ENCODE measurements around the gene SCIN.

The SCIN gene

GRCh38 chr7:12570168-12570533, 369 bp upstream of the SCIN start:
- Histone ChIP-seq H3K9me3 (ENCODE audit: control insufficient read depth, insufficient read depth, low read length) (no peaks in the 10 kb centered on the region), H3K27me3 (ENCODE audit: control insufficient read depth, insufficient read depth, low read length) (peaks cover 46% of the 10 kb centered on the region), H3K36me3 (ENCODE audit: control insufficient read depth, insufficient read depth, low read length) (no peaks in the 10 kb centered on the region), H3K9ac (ENCODE audit: low read depth, low read length) (no peak overlapping the region), H3K4me3 (ENCODE audit: low read depth, low read length) (peak overlapping the region; percentile 33), H3K4me1 (ENCODE audit: control insufficient read depth, insufficient read depth, low read length) (peaks cover 6% of the 10 kb centered on the region)

GRCh38 chr7:12571691-12572090, 1.2 kb downstream of the SCIN start:
- no peak overlapping the region for H3K4me3 ChIP-seq (ENCODE audit: low read depth, low read length)
- H3K9ac ChIP-seq (ENCODE audit: low read depth, low read length): no peak overlapping the region
- peaks cover 46% of the 10 kb centered on the region for H3K27me3 ChIP-seq (ENCODE audit: control insufficient read depth, insufficient read depth, low read length)
- no peaks in the 10 kb centered on the region for H3K36me3 ChIP-seq (ENCODE audit: control insufficient read depth, insufficient read depth, low read length)
- no peaks in the 10 kb centered on the region for H3K9me3 ChIP-seq (ENCODE audit: control insufficient read depth, insufficient read depth, low read length)
- peaks cover 6% of the 10 kb centered on the region for H3K4me1 ChIP-seq (ENCODE audit: control insufficient read depth, insufficient read depth, low read length)

DNA sequence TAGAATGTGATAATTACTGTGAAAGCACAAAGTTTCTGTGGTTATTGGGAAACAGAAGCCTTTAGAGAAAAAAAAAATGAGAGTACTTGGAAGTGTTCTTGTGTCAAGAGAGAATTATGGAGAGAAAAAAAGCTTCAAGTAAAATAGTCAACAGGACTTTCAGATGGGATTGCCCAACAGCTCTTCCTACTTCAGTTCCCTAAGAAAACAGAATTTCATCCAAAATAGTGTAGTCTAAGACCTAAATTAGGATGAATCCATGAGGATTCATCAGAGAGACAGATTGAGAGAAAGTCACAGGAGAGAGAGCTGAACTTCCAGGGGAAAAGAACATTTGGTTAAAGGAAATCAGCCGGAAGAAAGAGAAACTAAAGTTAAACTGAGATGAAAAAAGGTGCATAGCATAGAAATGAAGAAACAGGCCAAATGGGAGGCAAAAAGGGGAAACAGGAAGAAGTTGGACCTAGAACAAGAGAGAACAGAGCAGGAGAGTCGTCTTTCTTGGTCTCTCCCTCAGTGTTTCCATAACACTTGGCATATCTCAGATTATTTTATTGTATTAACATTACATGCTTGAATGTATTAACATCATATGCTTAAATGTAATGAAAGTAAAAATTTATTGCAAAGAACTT, 2.5 kb downstream of the SCIN start:
- Histone ChIP-seq H3K4me3 (ENCODE audit: low read depth, low read length) (no peak overlapping the region), H3K4me1 (ENCODE audit: control insufficient read depth, insufficient read depth, low read length) (peaks cover 6% of the 10 kb centered on the region), H3K9ac (ENCODE audit: low read depth, low read length) (no peak overlapping the region), H3K27me3 (ENCODE audit: control insufficient read depth, insufficient read depth, low read length) (peaks cover 46% of the 10 kb centered on the region), H3K36me3 (ENCODE audit: control insufficient read depth, insufficient read depth, low read length) (no peaks in the 10 kb centered on the region), H3K9me3 (ENCODE audit: control insufficient read depth, insufficient read depth, low read length) (no peaks in the 10 kb centered on the region)

- Histone ChIP-seq H3K9me3 (ENCODE audit: control insufficient read depth, insufficient read depth, low read length) (no peaks in the 10 kb centered on the region), H3K4me1 (ENCODE audit: control insufficient read depth, insufficient read depth, low read length) (peaks cover 6% of the 10 kb centered on the region), H3K4me3 (ENCODE audit: low read depth, low read length) (no peak overlapping the region), H3K27me3 (ENCODE audit: control insufficient read depth, insufficient read depth, low read length) (peaks cover 43% of the 10 kb centered on the region), H3K9ac (ENCODE audit: low read depth, low read length) (no peak overlapping the region), H3K36me3 (ENCODE audit: control insufficient read depth, insufficient read depth, low read length) (no peaks in the 10 kb centered on the region)
These were observed 3.4 kb downstream of the SCIN start for GRCh38 chr7:12573885-12574284.

DNA sequence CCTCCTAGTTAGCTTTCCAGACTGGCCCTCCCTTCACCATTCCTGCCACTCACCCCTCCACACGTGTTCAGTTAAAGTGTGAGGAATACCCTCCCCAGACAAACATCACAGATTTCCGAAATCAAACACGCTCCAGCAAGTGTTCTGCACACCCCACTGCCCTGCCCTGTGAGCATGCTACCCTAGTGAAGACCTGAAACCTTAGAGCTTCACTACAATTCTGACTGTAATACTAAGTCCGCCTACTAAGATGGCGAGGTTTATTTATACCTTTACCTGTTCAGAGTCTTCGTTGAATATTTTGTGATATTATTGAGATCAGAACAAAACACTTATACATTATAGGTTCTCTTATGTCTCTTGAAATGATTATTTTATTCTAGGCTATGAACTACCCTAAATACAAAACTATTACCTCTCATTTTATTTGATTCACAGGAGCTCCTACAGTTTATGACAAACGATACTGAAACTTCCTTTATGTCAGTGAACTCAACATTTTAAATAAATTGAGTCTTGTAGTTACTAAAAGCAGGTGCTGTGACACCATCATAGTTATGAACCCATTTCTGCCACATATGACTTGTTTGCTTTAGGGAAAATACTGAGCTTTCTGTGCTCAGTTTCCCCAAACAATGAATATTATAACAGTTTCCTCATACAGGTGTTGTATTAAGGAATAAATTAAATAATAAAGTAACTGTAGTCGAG, 8.6 kb downstream of the SCIN start:
- no peaks in the 10 kb centered on the region for H3K9me3 ChIP-seq (ENCODE audit: control insufficient read depth, insufficient read depth, low read length)
- H3K36me3 ChIP-seq (ENCODE audit: control insufficient read depth, insufficient read depth, low read length): no peaks in the 10 kb centered on the region
- no peaks in the 10 kb centered on the region for H3K27me3 ChIP-seq (ENCODE audit: control insufficient read depth, insufficient read depth, low read length)
- no peaks in the 10 kb centered on the region for H3K4me1 ChIP-seq (ENCODE audit: control insufficient read depth, insufficient read depth, low read length)
- H3K4me3 ChIP-seq (ENCODE audit: low read depth, low read length): no peak overlapping the region
- no peak overlapping the region for H3K9ac ChIP-seq (ENCODE audit: low read depth, low read length)

- H3K9me3 ChIP-seq (ENCODE audit: control insufficient read depth, insufficient read depth, low read length): no peaks in the 10 kb centered on the region
- H3K9ac ChIP-seq (ENCODE audit: low read depth, low read length): no peak overlapping the region
- H3K4me1 ChIP-seq (ENCODE audit: control insufficient read depth, insufficient read depth, low read length): no peaks in the 10 kb centered on the region
- H3K27me3 ChIP-seq (ENCODE audit: control insufficient read depth, insufficient read depth, low read length): no peaks in the 10 kb centered on the region
- H3K36me3 ChIP-seq (ENCODE audit: control insufficient read depth, insufficient read depth, low read length): no peaks in the 10 kb centered on the region
- no peak overlapping the region for H3K4me3 ChIP-seq (ENCODE audit: low read depth, low read length)
These were observed 11.4 kb downstream of the SCIN start for GRCh38 chr7:12581897-12582296.

- no peak overlapping the region for H3K4me3 ChIP-seq (ENCODE audit: low read depth, low read length)
- no peaks in the 10 kb centered on the region for H3K4me1 ChIP-seq (ENCODE audit: control insufficient read depth, insufficient read depth, low read length)
- no peak overlapping the region for H3K9ac ChIP-seq (ENCODE audit: low read depth, low read length)
- H3K9me3 ChIP-seq (ENCODE audit: control insufficient read depth, insufficient read depth, low read length): no peaks in the 10 kb centered on the region
- no peaks in the 10 kb centered on the region for H3K27me3 ChIP-seq (ENCODE audit: control insufficient read depth, insufficient read depth, low read length)
- H3K36me3 ChIP-seq (ENCODE audit: control insufficient read depth, insufficient read depth, low read length): no peaks in the 10 kb centered on the region
These were observed 11.8 kb downstream of the SCIN start for GRCh38 chr7:12582362-12582761.

- no peaks in the 10 kb centered on the region for H3K9me3 ChIP-seq (ENCODE audit: control insufficient read depth, insufficient read depth, low read length)
- H3K36me3 ChIP-seq (ENCODE audit: control insufficient read depth, insufficient read depth, low read length): no peaks in the 10 kb centered on the region
- no peaks in the 10 kb centered on the region for H3K27me3 ChIP-seq (ENCODE audit: control insufficient read depth, insufficient read depth, low read length)
- no peak overlapping the region for H3K4me3 ChIP-seq (ENCODE audit: low read depth, low read length)
- H3K9ac ChIP-seq (ENCODE audit: low read depth, low read length): no peak overlapping the region
- H3K4me1 ChIP-seq (ENCODE audit: control insufficient read depth, insufficient read depth, low read length): no peaks in the 10 kb centered on the region
These were observed 12.7 kb downstream of the SCIN start for GRCh38 chr7:12583176-12583575.

DNA sequence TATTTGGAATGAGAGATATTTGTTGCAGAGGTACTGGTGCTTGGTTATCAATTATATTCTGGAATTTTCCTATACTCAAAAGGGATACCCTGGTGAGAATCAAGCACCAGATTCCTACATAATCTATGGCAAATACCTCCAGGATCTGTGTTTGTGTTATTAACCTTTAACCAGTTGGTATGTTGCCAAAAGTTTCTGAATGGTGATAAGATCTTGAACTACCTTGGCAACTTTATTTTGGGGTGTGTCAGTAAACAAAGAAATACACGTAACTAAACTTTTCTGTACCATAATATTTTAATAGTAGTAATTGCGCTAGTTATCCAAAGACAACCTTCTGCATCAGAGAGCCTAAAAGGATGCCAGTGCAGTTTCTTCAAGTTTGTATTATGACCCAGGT, 13.4 kb downstream of the SCIN start:
- Histone ChIP-seq H3K27me3 (ENCODE audit: control insufficient read depth, insufficient read depth, low read length) (no peaks in the 10 kb centered on the region), H3K4me1 (ENCODE audit: control insufficient read depth, insufficient read depth, low read length) (no peaks in the 10 kb centered on the region), H3K36me3 (ENCODE audit: control insufficient read depth, insufficient read depth, low read length) (no peaks in the 10 kb centered on the region), H3K4me3 (ENCODE audit: low read depth, low read length) (no peak overlapping the region), H3K9me3 (ENCODE audit: control insufficient read depth, insufficient read depth, low read length) (no peaks in the 10 kb centered on the region), H3K9ac (ENCODE audit: low read depth, low read length) (no peak overlapping the region)

DNA sequence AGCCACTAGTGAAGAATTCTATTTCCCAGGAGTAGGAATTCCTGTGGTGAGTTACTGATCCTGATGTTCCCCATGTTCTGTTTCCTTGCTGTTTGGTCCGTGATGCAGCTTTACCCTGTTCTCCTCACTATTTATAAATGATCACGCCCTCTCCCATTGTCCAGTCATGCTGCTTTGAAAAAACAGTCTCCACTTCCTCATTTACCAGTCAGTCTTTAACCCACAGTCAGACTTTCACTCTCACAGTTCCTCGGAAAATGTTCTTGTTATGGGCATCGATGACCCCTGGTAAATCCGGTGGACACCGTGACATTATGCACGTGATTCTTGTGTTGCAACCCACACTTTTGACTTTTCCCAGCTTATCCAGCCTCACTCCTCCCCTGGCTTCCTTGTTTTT, 14.4 kb downstream of the SCIN start:
- Histone ChIP-seq H3K9ac (ENCODE audit: low read depth, low read length) (no peak overlapping the region), H3K27me3 (ENCODE audit: control insufficient read depth, insufficient read depth, low read length) (no peaks in the 10 kb centered on the region), H3K36me3 (ENCODE audit: control insufficient read depth, insufficient read depth, low read length) (no peaks in the 10 kb centered on the region), H3K4me1 (ENCODE audit: control insufficient read depth, insufficient read depth, low read length) (no peaks in the 10 kb centered on the region), H3K9me3 (ENCODE audit: control insufficient read depth, insufficient read depth, low read length) (no peaks in the 10 kb centered on the region), H3K4me3 (ENCODE audit: low read depth, low read length) (no peak overlapping the region)

DNA sequence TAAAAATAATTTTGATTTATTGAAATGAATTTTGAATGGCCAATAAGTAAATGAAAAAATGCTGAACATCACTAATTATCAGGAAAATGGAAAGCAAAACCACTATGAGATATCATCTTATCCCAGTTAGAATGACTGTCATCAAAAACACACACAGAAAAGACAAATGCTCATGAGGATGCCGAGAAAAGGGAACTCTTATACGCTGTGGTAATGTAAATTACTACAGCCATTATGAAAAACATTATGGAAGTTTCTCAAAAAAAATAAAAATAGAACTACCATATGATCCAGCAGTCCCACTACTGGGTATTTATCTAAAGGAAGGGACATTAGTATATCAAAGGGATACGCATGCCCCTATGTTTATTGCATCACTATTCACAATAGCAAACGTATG, 15.8 kb downstream of the SCIN start:
- H3K27me3 ChIP-seq (ENCODE audit: control insufficient read depth, insufficient read depth, low read length): no peaks in the 10 kb centered on the region
- no peaks in the 10 kb centered on the region for H3K9me3 ChIP-seq (ENCODE audit: control insufficient read depth, insufficient read depth, low read length)
- no peak overlapping the region for H3K9ac ChIP-seq (ENCODE audit: low read depth, low read length)
- H3K4me3 ChIP-seq (ENCODE audit: low read depth, low read length): no peak overlapping the region
- no peaks in the 10 kb centered on the region for H3K4me1 ChIP-seq (ENCODE audit: control insufficient read depth, insufficient read depth, low read length)
- H3K36me3 ChIP-seq (ENCODE audit: control insufficient read depth, insufficient read depth, low read length): no peaks in the 10 kb centered on the region

DNA sequence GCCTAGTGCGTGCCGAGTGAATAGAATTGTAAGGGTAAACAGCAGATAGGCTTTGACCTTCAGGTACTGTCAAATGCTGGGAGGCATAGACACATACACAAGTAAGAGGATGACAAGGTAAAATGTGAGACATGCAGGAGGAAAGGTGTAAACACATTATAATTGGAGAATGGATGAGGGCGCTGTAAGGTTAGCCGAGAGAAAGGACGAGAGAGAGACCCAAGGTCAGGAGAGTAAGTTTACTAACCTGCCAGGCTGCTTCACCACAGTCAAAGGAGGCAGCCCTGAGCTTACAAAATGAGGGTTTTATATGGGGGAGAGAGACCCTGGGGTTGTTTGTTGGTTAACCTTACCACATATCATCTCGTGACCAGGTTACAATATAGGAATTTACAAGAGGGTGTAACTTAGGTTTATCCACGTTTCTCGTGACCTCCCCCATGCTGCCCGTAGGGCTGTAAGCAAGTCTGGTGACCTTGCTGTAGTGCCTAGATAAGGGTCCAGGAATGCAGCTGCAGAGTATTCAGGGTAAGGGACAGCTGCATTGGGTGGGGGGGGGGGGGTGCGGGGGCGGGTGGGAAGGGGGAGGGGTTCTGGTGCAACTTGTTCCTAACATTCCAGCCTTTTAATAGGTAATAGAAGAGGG, 17.9 kb downstream of the SCIN start:
- Histone ChIP-seq H3K9ac (ENCODE audit: low read depth, low read length) (no peak overlapping the region), H3K4me1 (ENCODE audit: control insufficient read depth, insufficient read depth, low read length) (no peaks in the 10 kb centered on the region), H3K4me3 (ENCODE audit: low read depth, low read length) (no peak overlapping the region), H3K9me3 (ENCODE audit: control insufficient read depth, insufficient read depth, low read length) (no peaks in the 10 kb centered on the region), H3K36me3 (ENCODE audit: control insufficient read depth, insufficient read depth, low read length) (no peaks in the 10 kb centered on the region), H3K27me3 (ENCODE audit: control insufficient read depth, insufficient read depth, low read length) (no peaks in the 10 kb centered on the region)

Data from iPS-15b (cell line).